ENCODE results near the gene HES7.

HES7 gene

DNA sequence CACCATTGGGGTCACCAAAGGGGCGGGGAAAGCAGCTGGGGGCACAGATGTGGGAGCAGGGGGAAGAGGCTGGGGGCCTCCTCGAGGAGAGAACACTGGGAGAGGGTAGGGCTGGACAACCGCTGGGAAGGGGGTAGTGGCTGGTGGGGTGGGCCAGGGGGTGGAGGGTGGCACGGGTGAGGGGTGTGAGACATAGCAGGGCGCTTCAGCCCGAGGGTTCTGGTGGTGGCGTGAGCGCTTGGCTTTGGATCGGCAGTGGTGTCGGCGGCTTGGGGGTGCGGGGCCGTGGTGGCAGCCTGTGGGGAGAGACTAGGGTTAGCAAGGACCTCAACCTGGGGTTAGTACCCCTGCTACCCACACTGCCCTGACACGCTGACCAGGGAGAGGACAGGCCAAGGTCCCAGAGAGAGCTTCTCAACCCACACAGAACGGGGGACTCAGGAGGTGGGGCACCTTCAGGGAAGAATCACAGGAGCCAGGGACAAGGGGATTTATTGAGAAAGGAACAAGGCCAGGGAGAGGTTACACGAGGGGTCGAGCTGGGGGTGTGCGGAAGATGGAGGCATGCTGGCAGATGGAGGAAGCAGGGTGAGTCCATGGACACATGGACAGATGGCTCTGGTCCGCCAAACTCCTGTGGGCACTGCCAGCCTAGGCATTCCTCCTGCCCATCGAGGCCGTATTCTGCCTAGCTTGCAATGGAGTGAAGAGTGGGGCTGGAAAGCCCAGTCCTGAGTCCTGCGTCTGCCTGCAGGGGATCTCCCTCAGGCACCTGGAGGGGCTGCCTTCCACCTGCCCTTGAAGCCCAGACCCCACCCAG, 19.9 kb upstream of the HES7 start:
- no peak for DNase-seq

DNA sequence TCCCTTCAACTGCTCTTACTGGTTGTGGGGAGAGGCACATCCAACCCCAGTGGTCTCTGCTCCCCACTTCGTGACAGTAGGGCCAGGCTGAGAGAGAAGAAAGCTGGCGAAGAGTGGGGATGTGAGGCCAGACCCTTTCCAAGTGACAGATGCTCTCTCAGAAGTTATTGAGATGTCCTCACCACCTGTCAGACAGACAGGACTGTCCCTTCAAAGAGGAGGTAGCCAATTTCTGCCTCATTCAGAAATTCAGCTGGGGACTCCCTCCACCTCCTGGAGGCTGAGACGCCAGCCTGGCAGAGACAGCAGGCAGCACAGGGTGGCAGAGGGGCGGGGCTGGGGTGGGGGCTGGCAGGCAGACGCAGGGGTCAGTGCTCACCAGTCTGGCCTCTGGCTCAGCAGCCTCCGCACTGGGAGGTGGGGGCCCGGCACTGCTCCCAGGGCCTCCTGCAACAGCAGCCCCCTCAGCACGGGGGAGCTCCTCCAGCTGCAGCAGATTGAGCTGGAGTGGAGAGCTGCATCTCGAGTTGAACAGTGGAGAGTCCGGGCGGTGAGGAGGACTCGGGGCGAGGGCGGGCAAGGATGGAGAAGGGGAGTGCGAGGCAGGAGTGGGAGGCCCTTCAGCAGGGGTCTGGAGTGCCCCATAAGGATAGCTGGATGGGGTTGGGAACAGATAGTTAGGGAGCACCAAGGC, 19.1 kb upstream of the HES7 start:
- DNase-seq, result no peak

DNA sequence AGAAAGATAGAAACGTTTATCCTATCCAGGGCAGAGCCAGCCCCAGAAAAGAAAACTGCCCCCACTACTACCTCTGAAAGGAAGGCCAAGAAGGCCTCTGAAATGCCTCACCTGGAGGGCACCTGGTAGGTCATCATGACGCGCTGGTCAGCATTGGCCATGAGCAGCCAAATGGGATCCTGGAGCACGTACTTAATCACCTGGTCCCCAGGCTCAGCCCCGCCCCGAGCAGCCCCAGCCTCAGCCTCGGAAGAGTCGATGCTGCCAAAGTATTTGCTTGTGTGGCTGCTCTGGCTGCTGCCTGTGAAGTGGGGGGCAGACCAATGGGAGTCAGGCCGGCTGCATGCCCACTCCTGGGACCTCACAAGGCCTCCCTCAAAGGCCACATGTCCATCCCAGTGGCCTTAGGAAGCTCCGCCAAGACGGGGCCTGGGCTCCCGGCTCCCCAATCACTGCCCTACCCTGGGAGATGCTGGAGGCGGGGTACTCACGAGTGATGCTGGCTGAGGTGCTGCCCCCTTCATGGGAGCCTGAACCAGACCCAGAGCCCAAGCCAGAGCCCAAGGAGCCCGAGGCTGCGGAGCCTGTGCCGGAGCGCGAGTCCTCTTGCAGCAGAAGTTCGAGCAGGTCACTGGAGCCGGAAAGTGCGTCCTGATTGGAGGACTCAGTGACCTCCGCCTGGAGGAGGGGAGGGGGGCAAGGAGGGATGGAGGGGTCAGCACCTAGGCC, 18.4 kb upstream of the HES7 start:
- DNase-seq, result no peak

DNA sequence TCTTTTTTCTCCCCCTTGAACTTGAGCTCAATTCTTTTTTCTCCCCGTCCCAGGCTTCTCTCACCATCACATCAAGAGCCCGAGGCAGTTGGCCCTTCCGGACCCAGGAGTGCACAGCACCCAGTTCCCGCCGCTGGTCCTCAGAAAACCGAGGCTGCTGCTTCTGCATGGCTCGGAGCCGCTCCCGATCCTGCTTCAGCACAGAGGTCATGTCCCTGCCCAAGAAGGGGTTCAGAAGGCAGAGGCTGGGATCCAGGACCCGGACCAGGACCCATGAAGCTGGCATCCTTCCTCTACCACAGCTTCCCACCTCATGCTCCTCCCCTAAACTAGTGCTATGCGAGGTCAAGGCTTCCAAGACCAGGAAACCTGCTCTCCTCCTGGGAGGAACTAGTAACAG, 17.8 kb upstream of the HES7 start:
- no peak for DNase-seq

DNA sequence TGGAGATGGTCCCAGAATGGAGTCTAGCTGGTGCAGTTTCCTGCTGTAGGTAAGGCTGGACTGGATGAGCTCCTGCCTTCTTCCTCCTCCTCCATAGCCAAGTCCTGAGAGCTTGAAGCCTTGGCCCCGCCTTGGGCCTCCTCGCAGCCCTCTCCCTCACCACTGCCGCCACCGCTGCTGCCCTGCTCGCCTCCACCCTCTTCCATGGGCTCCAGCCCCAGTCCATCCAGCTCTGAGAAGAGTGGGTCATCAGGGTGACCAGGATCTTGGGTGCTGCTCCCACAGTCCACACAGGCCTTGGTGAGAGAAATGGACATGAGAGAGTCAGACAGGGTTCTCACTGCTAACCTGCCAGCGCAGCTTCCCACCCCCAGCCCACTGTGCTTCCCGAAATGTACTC, 17.1 kb upstream of the HES7 start:
- DNase-seq, result no peak

DNA sequence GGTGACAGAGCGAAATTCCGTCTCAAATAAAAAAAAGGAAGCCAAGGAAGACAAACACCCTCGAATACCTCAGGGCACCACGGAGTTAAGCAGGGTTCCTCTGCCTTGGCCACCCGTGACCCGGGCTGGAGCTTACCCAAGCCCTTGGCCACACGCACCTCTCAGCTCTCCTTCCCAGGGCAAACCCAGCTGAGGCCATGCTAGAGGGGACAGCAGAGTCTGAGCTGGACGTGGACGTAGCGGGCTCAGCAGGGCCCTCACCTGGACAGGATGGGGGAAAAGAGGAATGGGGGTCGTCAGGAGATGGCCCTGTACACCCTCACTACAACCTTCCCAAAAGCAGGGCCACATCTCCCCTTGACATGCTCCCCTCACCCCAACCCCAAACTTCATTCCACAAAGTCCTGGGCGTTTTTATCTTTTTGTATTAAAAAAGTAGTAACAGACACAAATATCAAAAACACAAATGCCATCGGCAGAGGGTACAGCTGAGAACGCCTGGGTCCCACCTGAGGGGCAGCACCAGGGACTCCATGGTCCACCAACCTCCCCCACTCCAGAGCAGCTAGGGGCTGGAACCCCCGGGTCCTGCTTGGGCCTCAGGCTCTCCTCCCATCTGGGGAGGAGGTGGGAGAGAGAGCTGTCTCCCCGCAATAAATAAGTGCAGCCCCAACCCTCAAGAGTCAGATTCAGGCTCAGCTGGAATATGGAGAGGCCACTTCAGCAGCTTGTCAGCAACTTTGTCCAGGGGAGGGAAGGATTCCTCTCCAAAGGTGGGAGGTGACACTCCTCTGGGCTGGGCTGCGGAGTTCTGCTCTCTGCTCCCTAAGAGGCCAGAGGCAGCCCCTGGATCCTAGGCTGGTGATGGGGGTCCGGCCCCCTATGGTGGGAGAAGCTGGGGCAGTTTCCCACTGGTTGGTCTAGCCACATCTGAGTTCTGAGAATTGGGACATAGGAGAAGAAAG, 16.4 kb upstream of the HES7 start:
- no peak for DNase-seq

DNA sequence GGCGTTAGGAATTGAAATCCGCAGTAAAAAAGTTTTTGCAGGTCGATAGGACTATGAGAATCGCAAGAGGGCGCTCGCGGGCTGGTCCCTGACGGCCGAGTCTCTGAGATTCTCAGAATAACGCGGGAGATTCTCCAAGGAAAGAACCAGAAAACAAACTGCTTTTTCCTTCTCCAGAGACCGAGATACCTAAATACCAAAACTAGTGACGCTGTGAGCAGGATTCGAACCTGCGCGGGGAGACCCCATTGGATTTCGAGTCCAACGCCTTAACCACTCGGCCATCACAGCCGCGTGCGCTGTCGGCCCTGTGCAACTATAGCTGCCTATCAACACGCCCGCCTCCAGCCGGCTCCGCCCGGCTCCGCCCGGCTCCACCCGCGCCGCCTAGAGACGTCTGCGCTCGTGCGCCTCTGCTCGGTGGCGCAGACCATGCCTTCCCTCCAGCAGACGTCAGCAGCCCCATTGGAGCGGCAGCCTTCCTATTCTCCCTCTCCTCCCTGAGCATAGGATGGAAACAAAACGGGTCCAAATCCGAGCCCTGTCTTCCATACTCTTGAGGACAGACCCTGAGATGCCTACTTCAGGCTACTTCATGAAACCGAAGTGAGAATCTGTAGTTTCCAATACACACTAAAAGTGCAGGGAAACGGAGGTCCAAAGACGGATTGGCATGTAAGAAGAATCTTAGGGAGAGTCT, 14.9 kb upstream of the HES7 start:
- DNase-seq, result peak; percentile 45 to 99 (median 91)

DNA sequence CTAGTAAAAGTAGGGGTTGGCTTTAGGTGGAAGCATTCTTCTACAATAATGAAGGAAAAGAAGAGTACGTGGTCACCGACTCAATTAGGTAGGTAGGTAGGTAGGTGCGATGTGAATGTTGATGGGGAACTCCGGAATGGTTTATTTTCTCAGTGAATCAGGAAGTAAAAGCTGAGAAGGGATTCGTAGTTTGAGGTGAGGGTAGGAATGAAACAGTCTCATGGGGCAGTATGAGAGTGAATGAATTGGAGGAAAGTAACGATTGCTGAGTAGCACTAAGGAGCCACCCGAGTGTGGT, 14.4 kb upstream of the HES7 start:
- DNase-seq, result no peak

DNA sequence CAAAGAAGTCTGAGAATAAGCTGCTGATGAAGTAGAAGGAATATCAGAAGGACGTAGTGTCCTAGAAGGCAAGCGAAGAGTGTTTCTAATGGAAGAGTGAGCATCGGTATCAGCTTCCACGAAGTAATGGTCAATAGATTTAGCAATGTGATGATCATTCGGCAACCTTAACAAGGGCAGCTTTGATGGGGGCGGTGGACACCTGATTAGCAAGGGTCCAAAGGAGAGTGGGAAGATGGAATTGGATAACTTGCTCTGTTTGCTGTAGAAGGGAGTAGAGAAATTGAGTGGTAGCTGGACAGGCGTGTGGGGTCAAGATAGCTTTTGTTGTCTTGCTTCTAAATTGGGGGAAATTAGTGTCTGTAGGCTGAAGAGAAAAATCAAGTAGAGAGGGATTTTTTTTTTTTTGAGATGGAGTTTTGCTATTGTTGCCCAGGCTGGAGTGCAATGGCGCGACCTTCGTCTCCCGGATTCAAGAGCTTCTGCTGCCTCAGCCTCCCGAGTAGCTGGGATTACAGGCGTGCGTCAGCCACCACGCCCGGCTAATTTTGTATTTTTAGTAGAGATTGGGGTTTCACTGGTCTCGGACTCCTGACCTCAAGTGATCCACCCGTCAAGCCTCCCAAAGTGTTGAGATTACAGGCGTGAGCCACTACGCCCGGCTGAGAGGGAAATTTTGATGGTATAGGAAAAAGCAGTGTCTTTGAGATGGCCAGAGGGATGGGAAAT, 13.9 kb upstream of the HES7 start:
- DNase-seq, result no peak

DNA sequence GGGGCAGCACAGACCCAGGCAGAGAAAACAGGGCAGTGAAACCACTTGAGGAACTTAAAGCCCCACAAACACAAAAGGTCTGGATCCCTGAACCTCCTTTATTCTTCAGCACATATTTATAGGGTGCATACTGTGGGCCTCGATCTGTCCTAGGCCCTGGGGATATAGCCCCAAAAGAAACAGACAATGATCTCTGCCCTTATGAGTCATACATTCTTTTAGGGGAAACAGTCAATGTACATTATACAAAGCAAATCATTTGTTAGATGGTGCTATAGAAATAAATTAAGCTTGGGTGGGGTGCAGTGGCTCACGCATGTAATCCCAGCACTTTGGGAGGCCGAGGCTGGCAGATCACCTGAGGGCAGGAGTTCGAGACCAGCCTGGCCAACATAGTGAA, 10.0 kb upstream of the HES7 start:
- DNase-seq, result no peak

DNA sequence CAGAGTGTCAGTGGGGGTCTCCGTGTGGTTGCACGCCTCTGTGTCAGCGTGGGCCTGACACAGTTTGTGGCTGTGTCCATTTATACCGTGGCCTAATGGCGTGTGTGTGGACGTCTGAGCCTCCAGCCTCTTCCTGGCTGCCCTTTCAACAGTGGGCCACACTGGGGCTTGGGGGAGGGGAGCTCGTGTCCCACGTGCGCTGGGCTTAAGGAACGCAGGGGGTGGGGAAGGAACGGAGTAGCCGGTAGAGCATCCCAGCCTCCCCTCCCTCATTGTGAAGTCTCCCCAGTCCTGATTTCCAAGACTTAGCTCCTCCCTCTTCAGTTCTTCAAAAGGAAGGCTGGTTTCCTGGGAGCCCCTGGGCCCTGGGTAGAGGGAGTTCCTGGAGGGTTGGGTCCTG, 9.5 kb upstream of the HES7 start:
- DNase-seq, result no peak

DNA sequence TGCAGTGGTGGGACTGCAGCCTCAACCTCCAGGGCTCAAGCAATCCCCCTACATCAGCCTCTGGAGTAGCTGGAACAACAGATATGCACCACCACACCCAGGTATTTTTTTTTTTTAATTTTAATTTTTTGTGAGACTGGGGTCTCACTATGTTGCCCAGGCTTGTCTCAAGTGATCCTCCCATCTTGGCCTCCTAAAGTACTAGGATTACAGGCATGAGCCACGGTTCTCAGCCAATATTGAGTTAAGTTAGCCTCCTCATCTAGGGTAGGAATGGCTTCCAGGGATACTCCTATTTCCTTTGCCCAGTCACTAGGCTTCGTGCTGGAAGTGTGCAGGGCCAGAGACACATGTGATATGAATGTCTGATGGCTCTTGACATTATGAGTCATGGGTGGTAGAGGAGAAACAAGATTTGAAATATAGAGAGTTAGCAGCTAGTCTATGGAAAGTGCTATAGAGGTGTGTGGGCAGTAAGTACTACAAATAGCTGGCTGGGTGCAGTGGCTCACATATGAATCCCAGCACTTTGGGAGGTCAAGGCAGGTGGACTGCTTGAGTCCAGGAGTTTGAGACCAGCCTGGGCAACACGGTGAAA, 8.0 kb upstream of the HES7 start:
- no peak for DNase-seq

DNA sequence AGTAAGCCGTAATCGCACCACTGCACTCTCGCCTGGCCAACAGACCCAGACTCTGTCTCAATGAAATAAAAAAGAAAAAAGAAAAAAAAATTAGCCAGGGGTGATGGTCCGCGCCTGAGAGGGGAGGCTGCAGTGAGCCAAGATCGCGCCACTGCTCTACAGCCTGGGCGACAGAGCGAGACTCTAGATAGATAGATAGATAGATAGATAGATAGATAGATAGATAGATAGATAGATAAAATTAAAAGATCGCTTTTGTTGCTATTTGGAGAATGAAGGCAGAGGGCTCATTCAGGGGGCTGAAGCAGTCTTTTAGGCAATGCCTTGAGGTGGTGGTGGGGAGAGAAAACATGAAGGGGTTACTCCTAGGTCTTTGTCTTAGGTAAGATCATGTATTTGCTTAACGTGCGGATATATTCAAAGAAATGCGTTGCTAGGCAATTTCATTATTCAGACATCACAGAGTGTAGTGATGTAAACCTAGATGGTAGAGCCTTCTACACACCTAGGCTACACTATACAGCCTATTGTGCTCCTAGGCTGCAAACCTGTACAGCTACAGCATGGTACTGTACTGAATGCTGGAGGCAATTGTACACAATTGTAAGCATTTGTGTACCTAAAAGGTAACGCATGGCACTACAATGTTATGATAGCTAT, 4.3 kb upstream of the HES7 start:
- no peak for DNase-seq

DNA sequence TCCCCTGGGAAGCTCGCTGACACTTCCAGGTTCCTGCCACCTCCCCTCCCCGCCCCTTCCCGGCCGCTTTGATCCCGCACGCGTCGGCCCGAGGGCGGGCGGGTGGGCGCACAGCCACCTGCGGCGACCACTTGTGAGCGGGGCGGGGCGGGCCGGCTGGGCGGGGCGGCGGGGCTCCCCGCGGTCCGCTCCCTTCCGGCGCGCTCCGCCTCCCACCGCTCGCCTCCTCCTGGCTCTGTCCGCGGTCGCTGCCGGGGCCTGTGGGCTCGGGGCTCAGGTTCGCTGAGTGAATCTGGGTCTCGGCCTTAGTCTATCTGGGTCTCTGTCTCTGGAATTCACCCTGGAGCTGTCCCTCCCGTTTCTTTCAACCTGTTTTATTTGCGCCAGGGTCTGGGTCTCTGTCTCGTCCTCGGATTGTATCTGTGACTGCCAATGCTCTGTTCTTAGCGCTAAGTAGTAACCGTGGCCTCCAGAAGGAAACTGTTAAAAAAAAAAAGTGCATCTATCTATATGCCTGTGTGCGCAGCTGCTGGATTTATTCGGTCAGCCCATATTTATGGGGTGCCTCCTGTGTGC, 2.7 kb upstream of the HES7 start:
- DNase-seq, result peak in 15 of 58 donors; percentile 14 to 70 (median 37)

DNA sequence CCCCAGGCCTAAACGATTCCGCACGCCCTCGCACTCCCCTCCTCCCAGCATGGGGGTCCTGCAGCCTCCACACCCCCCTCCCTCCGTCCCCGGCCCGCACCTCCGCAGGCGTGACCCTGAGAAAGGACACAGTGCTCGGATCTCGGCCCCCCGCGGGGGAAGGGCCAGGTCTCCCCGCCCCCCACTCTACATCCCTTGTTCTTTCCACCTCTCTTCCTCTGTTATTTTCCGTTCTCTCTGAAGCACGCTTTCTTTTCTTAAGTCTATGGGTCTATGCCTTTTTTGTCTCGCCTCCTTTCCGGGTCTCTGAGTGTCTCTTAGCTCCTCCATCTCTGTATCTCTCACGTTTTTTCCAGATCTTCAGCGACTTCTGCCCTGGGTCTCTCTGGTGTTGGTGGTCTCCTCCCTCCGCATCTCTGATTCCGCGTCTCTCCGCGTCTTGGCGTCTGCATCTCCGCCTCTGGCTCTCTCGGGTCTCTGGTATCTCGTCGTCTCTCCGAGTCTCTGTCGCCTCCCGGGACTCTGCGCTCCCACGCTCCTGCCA, 2.1 kb upstream of the HES7 start:
- DNase-seq, result peak in 5 of 58 donors; percentile 16 to 70 (median 56)

DNA sequence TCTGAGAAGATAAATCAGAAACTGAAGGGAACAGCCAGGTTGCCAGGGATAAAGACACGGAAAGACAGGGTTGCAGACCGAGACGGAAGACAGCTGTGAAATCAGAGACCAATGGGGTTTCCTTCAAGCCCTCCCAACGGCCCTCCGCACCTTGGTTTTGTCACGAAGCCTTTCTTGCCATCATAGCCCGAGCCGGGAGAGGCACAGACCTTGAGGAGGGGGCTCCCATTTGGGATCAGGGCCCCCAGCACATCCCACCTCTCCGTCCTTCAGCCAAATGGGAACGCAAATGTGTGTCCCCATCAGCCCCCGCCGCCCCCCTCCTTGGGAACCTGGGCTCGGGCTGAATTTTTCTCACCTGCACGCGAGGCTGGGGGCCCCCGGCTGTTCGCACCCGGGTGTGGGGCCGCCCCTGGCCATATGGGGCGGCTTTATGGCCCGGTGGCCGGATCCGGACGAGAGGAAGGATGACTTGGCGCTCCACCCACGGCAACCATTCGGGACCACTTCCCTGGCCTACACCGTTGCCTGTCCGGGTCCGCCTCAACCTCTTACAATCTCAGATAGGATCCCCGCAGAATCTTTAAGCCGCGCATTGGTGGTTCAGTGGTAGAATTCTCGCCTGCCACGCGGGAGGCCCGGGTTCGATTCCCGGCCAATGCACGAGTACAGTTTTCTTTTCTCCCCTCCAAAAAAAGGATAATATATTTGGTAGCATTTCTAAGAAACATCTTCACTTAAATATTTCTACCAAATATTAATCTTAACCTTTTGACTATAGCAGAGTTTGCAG, 1.4 kb upstream of the HES7 start:
- peak in 55 of 58 donors; percentile 23 to 88 (median 73) for DNase-seq
